ENCODE measurements around the gene NRAS.

NRAS gene

DNA sequence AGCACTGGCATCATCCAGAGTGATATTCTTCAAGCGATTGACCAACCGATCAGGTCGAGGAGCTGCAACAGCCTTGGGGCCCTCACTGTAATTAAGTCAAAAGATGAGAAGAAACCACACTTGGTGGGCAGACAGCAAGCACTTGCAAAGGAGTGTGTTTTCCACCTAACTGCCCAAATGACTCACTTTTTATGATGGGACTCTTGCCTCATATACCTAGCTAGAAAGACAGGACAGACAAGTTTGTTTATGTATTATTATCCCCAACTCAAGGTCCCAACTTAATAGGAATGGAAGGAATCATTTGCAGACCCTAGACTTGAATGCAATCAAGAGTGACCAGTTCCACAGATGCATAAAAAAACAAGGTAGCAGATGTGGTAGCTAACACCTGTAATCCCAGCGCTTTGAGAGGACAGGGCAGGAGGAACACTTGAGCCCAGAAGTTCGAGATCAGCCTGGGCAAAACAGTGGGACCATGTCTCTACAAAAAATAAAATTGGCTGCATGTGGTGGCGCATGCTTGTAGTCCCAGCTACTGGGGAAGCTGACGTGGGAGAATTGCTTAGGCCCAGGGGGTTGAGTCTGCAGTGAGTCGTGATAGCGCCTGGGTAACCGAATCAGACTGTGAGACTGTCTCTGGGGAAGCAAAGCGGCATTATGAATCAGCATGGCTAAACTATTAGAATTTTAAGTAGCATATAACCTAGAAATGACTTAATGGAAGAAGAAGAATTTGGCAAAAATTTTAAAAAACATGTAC lies 2.3 kb upstream of the NRAS start:
- no peak for DNase-seq (ENCODE audit: low spot score)
- TF ChIP-seq, protein P1, sequence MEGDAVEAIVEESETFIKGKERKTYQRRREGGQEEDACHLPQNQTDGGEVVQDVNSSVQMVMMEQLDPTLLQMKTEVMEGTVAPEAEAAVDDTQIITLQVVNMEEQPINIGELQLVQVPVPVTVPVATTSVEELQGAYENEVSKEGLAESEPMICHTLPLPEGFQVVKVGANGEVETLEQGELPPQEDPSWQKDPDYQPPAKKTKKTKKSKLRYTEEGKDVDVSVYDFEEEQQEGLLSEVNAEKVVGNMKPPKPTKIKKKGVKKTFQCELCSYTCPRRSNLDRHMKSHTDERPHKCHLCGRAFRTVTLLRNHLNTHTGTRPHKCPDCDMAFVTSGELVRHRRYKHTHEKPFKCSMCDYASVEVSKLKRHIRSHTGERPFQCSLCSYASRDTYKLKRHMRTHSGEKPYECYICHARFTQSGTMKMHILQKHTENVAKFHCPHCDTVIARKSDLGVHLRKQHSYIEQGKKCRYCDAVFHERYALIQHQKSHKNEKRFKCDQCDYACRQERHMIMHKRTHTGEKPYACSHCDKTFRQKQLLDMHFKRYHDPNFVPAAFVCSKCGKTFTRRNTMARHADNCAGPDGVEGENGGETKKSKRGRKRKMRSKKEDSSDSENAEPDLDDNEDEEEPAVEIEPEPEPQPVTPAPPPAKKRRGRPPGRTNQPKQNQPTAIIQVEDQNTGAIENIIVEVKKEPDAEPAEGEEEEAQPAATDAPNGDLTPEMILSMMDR (IDR thresholded peaks at IDR 0.05; ENCODE audit: extremely low read depth, insufficient read depth, missing control alignments): no peak
- in situ Hi-C loops (cut with MboI; ENCODE audit: low pct_unique_long_range_greater_than_20kb, low sequenced_read_pairs, unreplicated experiment): no loop called here

DNA sequence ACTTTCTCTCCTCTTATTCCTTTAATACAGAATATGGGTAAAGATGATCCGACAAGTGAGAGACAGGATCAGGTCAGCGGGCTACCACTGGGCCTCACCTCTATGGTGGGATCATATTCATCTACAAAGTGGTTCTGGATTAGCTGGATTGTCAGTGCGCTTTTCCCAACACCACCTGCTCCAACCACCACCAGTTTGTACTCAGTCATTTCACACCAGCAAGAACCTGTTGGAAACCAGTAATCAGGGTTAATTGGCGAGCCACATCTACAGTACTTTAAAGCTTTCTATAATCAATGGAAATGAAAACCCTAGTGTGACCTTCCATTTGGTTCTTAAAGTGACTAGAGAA lies 643 bp downstream of the NRAS start:
- in situ Hi-C loops (cut with MboI; ENCODE audit: low pct_unique_long_range_greater_than_20kb, low sequenced_read_pairs, unreplicated experiment): no loop called here
- DNase-seq (ENCODE audit: low spot score): no peak

DNA sequence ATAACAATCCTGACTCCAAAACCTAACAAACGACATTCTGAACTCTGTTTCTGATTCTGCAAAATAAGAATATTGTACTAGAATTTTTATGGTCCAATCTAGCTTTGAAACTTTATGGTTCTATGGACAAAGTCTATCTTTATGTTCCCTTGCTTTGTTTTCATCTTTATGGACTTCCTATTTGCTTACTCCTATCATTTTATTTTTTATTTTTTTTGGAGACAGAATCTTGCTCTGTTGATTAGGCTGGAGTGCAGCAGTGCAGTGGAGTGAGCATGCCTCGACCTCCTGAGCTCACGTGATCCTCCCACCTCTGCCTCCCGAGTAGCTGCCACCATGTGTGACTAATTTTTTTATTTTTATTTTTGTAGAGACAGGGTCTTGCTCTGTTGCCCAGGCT lies 3.6 kb downstream of the NRAS start:
- no peak for DNase-seq (ENCODE audit: low spot score)
- TF ChIP-seq, protein P1 (IDR thresholded peaks at IDR 0.05; ENCODE audit: extremely low read depth, insufficient read depth, missing control alignments): no peak
- in situ Hi-C loops (cut with MboI; ENCODE audit: low pct_unique_long_range_greater_than_20kb, low sequenced_read_pairs, unreplicated experiment): no loop called here

More for the DNA sequence above, 643 bp downstream of the NRAS start:
- TF ChIP-seq, protein P1 (IDR thresholded peaks at IDR 0.05; ENCODE audit: extremely low read depth, insufficient read depth, missing control alignments): no peak

DNA sequence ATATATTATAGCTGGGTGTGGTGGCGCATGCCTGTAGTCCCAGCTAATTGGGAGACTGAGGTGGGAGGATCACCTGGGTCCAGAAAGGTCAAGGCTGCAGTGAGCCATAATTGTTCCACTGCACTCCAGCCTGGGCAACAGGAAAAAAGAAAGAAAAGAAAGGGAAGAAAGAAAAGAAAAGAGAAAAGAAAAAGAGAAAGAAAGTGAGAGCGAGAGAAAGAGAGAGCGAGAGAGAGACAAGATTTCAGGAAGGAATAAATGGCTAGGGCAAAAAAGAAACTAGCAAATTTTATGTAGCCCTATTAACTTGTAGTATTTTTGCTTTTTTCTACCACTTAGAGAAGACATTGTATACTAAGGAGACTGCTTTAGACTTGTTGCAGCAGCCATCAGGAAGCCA lies 6.2 kb downstream of the NRAS start:
- in situ Hi-C loops (cut with MboI; ENCODE audit: low pct_unique_long_range_greater_than_20kb, low sequenced_read_pairs, unreplicated experiment): no loop called here
- TF ChIP-seq, protein P1 (IDR thresholded peaks at IDR 0.05; ENCODE audit: extremely low read depth, insufficient read depth, missing control alignments): no peak
- DNase-seq (ENCODE audit: low spot score): no peak

DNA sequence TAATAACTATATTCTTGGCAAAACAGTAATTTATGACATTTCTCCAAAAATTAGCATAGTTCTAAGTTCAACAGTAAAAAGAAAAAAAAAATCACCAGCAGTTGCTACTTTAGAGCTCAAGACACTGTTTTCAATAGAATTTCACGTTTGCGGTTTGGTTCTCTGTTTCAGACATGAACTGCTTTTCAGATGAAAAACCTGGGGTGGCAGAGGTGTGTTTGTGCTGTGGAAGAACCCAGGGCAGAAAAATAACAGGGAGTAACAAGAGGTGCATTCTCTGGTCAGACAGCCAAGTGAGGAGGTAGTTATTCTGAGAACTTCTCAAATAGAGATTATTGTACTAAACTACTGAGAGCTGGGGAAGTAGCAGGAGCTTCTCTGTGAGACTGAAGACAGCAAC lies 9.0 kb downstream of the NRAS start:
- no peak for DNase-seq (ENCODE audit: low spot score)
- TF ChIP-seq, protein P1 (IDR thresholded peaks at IDR 0.05; ENCODE audit: extremely low read depth, insufficient read depth, missing control alignments): no peak
- in situ Hi-C loops (cut with MboI; ENCODE audit: low pct_unique_long_range_greater_than_20kb, low sequenced_read_pairs, unreplicated experiment): no loop called here

DNA sequence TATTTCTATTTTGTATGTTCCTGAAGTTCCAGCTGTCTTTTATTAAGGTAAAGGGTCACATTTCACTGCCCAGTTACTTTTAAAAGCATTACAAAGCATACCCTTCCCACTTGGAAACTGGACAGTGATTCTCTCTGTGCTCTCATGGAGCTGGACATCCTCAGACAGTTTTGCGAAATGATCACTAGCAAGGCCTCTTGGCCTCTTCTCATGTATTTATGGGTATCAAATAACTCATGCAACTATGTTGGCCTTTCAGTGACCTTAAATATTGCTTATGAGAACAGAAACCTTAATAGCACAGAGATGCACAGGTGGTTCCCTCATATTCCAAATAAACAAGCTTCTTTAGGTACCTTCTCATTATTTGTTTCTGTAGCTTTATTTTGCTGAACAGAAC lies 13.3 kb downstream of the NRAS start:
- in situ Hi-C loops (cut with MboI; ENCODE audit: low pct_unique_long_range_greater_than_20kb, low sequenced_read_pairs, unreplicated experiment): no loop called here
- DNase-seq (ENCODE audit: low spot score): no peak
- TF ChIP-seq, protein P1 (IDR thresholded peaks at IDR 0.05; ENCODE audit: extremely low read depth, insufficient read depth, missing control alignments): no peak

Data from GM13977 (cell line).